HCT116 (cell line): Measurements from ENCODE around the gene ACACA. TPM values are rescaled to one million over a fixed set of nuclear protein-coding genes. Genes with fewer than 3 reads are reported as not detected.

ENCODE experiments used
- ATAC-seq: fragments of 200-7000 bp; cut with Tn5 transposase; 2 replicates; pipeline ENCODE4 v1.9.1; 2020; ENCODE audit warnings: mild to moderate bottlenecking, moderate library complexity
- BruUV-seq: library from RNA; stranded (reverse); fragments of 400-500 nt; replicated peaks from 2 replicates; lab custom pipeline; 2021; lab: Mats Ljungman, UMichigan
- CTCF ChIA-PET: fragments of 300-600 bp; sonication (Branson Sonifier 250); formaldehyde crosslinking; loops from one replicate; lab custom pipeline; 2021; ENCODE audit warnings: antibody characterized with exemption; lab: Charles Lee
- POLR2A ChIA-PET: fragments of 300-600, 350-600 bp; sonication (Branson Sonifier 250); formaldehyde crosslinking; loops from one replicate; lab custom pipeline; 2021; ENCODE audit warnings: antibody characterized with exemption; lab: Charles Lee
- RAD21 ChIA-PET, 2 experiments: fragments of 300-600 bp; sonication (Branson Sonifier 250); formaldehyde crosslinking; loops; one replicate each; lab custom pipeline; 2023; ENCODE audit warnings: low total read pairs in 2 of 2; ENCODE audit not compliant: uncharacterized antibody in 2 of 2, unreplicated experiment in 2 of 2, low non-redundant PET in 1 of 2; lab: Charles Lee
- DNase-seq: peaks from one replicate; pipeline ENCODE4 v3.0.0-alpha.2; 2010; ENCODE audit warnings: low read depth, low spot score
- H2AFZ ChIP-seq: fragments of 200-600 bp; shearing (Covaris generic), sonication (generic); 2 replicates; pipeline ENCODE4 v1.6.1; 2017; ENCODE audit warnings: low read depth, mixed run types, mixed read lengths, antibody characterized with exemption, low read length; ENCODE audit not compliant: poor library complexity, severe bottlenecking
- H3K27ac ChIP-seq: 2 replicates; pipeline ENCODE4 v1.5.1; 2012; ENCODE audit warnings: low read depth, low read length
- H3K27me3 ChIP-seq: fragments of 200-600 bp; sonication (generic); 2 replicates; pipeline ENCODE4 v1.6.1; 2016; ENCODE audit warnings: mixed run types, low read length, mixed read lengths; ENCODE audit not compliant: insufficient read depth
- H3K36me3 ChIP-seq, 2 experiments: fragments of 200-500 bp in 1 of 2; fragments of 200-600 bp in 1 of 2; sonication (Bioruptor generic) in 1 of 2; sonication (generic) in 1 of 2; 2 replicates each; pipeline versions ENCODE4 v1.5.1 to v1.6.1; 2014 to 2016; ENCODE audit warnings: low read length in 2 of 2, inconsistent platforms in 1 of 2, mixed read lengths in 1 of 2, mixed run types in 1 of 2; ENCODE audit not compliant: insufficient read depth in 2 of 2, control insufficient read depth in 1 of 2
- H3K4me1 ChIP-seq, 2 experiments: fragments of 200-600 bp in 1 of 2; sonication (generic) in 1 of 2; 2 replicates each; pipeline versions ENCODE4 v1.5.1 to v1.6.1; 2012 to 2017; ENCODE audit warnings: low read length in 2 of 2, inconsistent platforms in 1 of 2, mild to moderate bottlenecking in 1 of 2, mixed read lengths in 1 of 2, mixed run types in 1 of 2, moderate library complexity in 1 of 2; ENCODE audit not compliant: insufficient read depth in 2 of 2, control insufficient read depth in 1 of 2
- H3K4me2 ChIP-seq: fragments of 200-600 bp; sonication (generic); 2 replicates; pipeline ENCODE4 v1.6.1; 2017; ENCODE audit warnings: mixed run types, low read length, mixed read lengths
- H3K4me3 ChIP-seq, 2 experiments: fragments of 200-600 bp in 1 of 2; sonication (generic) in 1 of 2; replicated peaks in 1 of 2; 2 replicates each; pipeline ENCODE4 v1.5.1; 2011 to 2016; ENCODE audit warnings: low read length in 2 of 2, control low read depth in 1 of 2, low read depth in 1 of 2, mild to moderate bottlenecking in 1 of 2, mixed read lengths in 1 of 2, mixed run types in 1 of 2
- H3K79me2 ChIP-seq: fragments of 200-600 bp; sonication (generic); 2 replicates; pipeline ENCODE4 v1.6.1; 2017; ENCODE audit warnings: mild to moderate bottlenecking, mixed run types, low read length, moderate library complexity, mixed read lengths; ENCODE audit not compliant: insufficient read depth
- H3K9ac ChIP-seq: fragments of 200-600 bp; sonication (generic); 2 replicates; pipeline ENCODE4 v1.6.1; 2016; ENCODE audit warnings: low read length, mixed read lengths
- H3K9me2 ChIP-seq: fragments of 200-600 bp; sonication (generic), shearing (Covaris generic); 2 replicates; pipeline ENCODE4 v1.6.1; 2017; ENCODE audit warnings: mixed run types, mild to moderate bottlenecking, moderate library complexity; ENCODE audit not compliant: insufficient read depth
- H3K9me3 ChIP-seq, 2 experiments: fragments of 200-500 bp in 1 of 2; fragments of 200-600 bp in 1 of 2; sonication (Bioruptor generic) in 1 of 2; sonication (generic) in 1 of 2; 2 replicates each; pipeline ENCODE4 v1.6.1; 2014 to 2017; ENCODE audit warnings: low read length in 2 of 2, mixed read lengths in 2 of 2, inconsistent platforms in 1 of 2, low read depth in 1 of 2, mild to moderate bottlenecking in 1 of 2, mixed run types in 1 of 2, moderate library complexity in 1 of 2; ENCODE audit not compliant: control insufficient read depth in 1 of 2, insufficient read depth in 1 of 2
- H4K20me1 ChIP-seq: fragments of 200-600 bp; sonication (generic), shearing (Covaris generic); 2 replicates; pipeline ENCODE4 v1.6.1; 2017; ENCODE audit warnings: mixed run types, mild to moderate bottlenecking, moderate library complexity; ENCODE audit not compliant: insufficient read depth
- ATF3 ChIP-seq: IDR thresholded peaks from 2 replicates; pipeline ENCODE4 v1.6.1; 2012
- CEBPB ChIP-seq: IDR thresholded peaks from 2 replicates; pipeline ENCODE4 v1.6.1; 2012; ENCODE audit warnings: low read depth
- CTCF ChIP-seq, 3 experiments: fragments of 200-600 bp in 1 of 3; sonication (generic) in 1 of 3; IDR thresholded peaks in 2 of 3; conservative IDR thresholded peaks in 1 of 3; 2 replicates each; pipeline ENCODE4 v1.5.1; 2012 to 2017; ENCODE audit warnings: low read depth in 2 of 3, low read length in 2 of 3, antibody characterized with exemption in 1 of 3, borderline replicate concordance in 1 of 3, control low read depth in 1 of 3, mild to moderate bottlenecking in 1 of 3, mixed read lengths in 1 of 3, mixed run types in 1 of 3, moderate library complexity in 1 of 3; ENCODE audit not compliant: insufficient read depth in 1 of 3
- EGR1 ChIP-seq: IDR thresholded peaks from 2 replicates; pipeline ENCODE4 v1.6.1; 2012; ENCODE audit warnings: low read depth
- EZH2 ChIP-seq: fragments of 200-600 bp; sonication (generic); IDR thresholded peaks from 2 replicates; pipeline ENCODE4 v1.6.1; 2017; ENCODE audit warnings: antibody characterized with exemption, mixed run types
- JUND ChIP-seq: IDR thresholded peaks from 2 replicates; pipeline ENCODE4 v1.6.1; 2012
- POLR2A ChIP-seq: IDR thresholded peaks from 2 replicates; pipeline ENCODE4 v1.7.0; 2011; ENCODE audit warnings: borderline replicate concordance; ENCODE audit not compliant: insufficient read depth, insufficient read length; ENCODE audit errors: extremely low read depth
- RAD21 ChIP-seq: IDR thresholded peaks from 2 replicates; pipeline ENCODE4 v1.6.1; 2012; ENCODE audit warnings: low read depth, mild to moderate bottlenecking
- SP1 ChIP-seq: IDR thresholded peaks from 2 replicates; pipeline ENCODE4 v1.6.1; 2012; ENCODE audit warnings: low read depth
- SRF ChIP-seq: IDR thresholded peaks from 2 replicates; pipeline ENCODE4 v1.6.1; 2012; ENCODE audit warnings: low read depth
- TCF7L2 ChIP-seq: IDR thresholded peaks from 2 replicates; pipeline ENCODE4 v1.7.0; 2011; ENCODE audit warnings: borderline replicate concordance, inconsistent platforms; ENCODE audit not compliant: insufficient read depth, insufficient read length; ENCODE audit errors: extremely low read depth
- ZBTB33 ChIP-seq: IDR thresholded peaks from 2 replicates; pipeline ENCODE4 v1.6.1; 2011; ENCODE audit warnings: mild to moderate bottlenecking, low read length, moderate library complexity; ENCODE audit not compliant: insufficient replicate concordance; ENCODE audit errors: extremely low read depth
- ZFX ChIP-seq: fragments of 450-650 bp; IDR thresholded peaks from 2 replicates; pipeline ENCODE4 v1.6.1; 2017
- ZNF274 ChIP-seq: fragments of 200-500 bp; sonication (Bioruptor generic); IDR thresholded peaks from 2 replicates; pipeline ENCODE4 v1.6.1; 2014; ENCODE audit warnings: mild to moderate bottlenecking, low read depth, low read length, inconsistent platforms
- intact Hi-C: fragments of 100-400 bp; cut with micrococcal nuclease; formaldehyde crosslinking; loops from 2 replicates; pipeline ENCODE4 v1.10.0; 2022
- total RNA-seq: library from RNA; stranded (reverse); gene quantifications from one replicate; pipeline ENCODE4 v1.2.1, GENCODE V29; 2021; ENCODE audit not compliant: unreplicated experiment

Gene ACACA
- total RNA-seq, 1 experiment from 2014 or later, result 161 TPM

GRCh38 chr17:37256627-37257026, 150.0 kb downstream of the ACACA start:
- H3K9me2 ChIP-seq, result no peaks in the 10 kb centered on the region
- RAD21 ChIA-PET, result no interaction called here
- H3K79me2 ChIP-seq, result peaks cover 4% of the 10 kb centered on the region; the same call in 1 of the 2 replicates
- no peak overlapping the region for H3K9ac ChIP-seq
- H3K4me3 ChIP-seq, result no peak overlapping the region
- no peak overlapping the region for H3K27ac ChIP-seq
- DNase-seq (no peak), ATAC-seq (no peak)
- no peaks in the 10 kb centered on the region for H4K20me1 ChIP-seq
- H3K9me3 ChIP-seq, result no peaks in the 10 kb centered on the region
- no peak overlapping the region for H2AFZ ChIP-seq
- H3K36me3 ChIP-seq, result peaks cover 13 to 34% of the 10 kb centered on the region in 2 experiments; a peak in 3 of 4 replicates
- no peaks in the 10 kb centered on the region for H3K27me3 ChIP-seq
- POLR2A ChIA-PET, result no interaction called here
- intact Hi-C loops, result no loop called here
- H3K4me2 ChIP-seq, result no peak overlapping the region
- BruUV-seq, result no TSS peak
- TF ChIP-seq SP1 (no peak), ZBTB33 (no peak), POLR2A (no peak), EZH2 (no peak)
- no peaks in the 10 kb centered on the region for H3K4me1 ChIP-seq
- CTCF ChIA-PET, result interaction anchor here (1.8 kb wide), 1 partner anchor 117 kb away, joined by 4 read pairs; no protein-coding TSS in a partner anchor

GRCh38 chr17:37255432-37255831, 151.2 kb downstream of the ACACA start:
- TF ChIP-seq TCF7L2 (no peak), EGR1 (no peak), CTCF (IDR thresholded peaks at IDR 0.05 in 2 of 3, conservative IDR thresholded peaks at IDR 0.05 in 1 of 3; ENCODE audit: borderline replicate concordance in 1 of 3, insufficient read depth in 1 of 3, low read depth in 2 of 3, low read length in 2 of 3) (no peak), JUND (no peak), ZFX (no peak), ZBTB33 (no peak), ATF3 (no peak), SRF (no peak), CEBPB (no peak), SP1 (no peak), ZNF274 (no peak), RAD21 (no peak), EZH2 (no peak)
- TF ChIP-seq, all 23 proteins: peak for 0
- H3K36me3 ChIP-seq, result peaks cover 16 to 35% of the 10 kb centered on the region in 2 experiments; a peak in 3 of 4 replicates

More at GRCh38 chr17:37255432-37255831, 151.2 kb downstream of the ACACA start:
- H3K4me1 ChIP-seq, result no peaks in the 10 kb centered on the region
- no peak overlapping the region for H3K9ac ChIP-seq
- no TSS peak for BruUV-seq
- H3K4me2 ChIP-seq, result no peak overlapping the region
- CTCF ChIA-PET, result interaction anchor here (1.8 to 1.9 kb wide), 2 partner anchors 15 to 118 kb away, joined by 4 to 10 read pairs; no protein-coding TSS in a partner anchor
- RAD21 ChIA-PET, result interaction anchor here in 1 of 2 experiments (0.6 kb wide), 1 partner anchor 164 kb away, joined by 3 read pairs; no protein-coding TSS in a partner anchor
- no peak overlapping the region for H3K4me3 ChIP-seq
- DNase-seq (no peak), ATAC-seq (no peak)
- H3K9me2 ChIP-seq, result no peaks in the 10 kb centered on the region
- H2AFZ ChIP-seq, result no peak overlapping the region
- intact Hi-C loops, result no loop called here
- no peaks in the 10 kb centered on the region for H3K27me3 ChIP-seq
- peaks cover 4% of the 10 kb centered on the region; the same call in 1 of the 2 replicates for H3K79me2 ChIP-seq
- no peaks in the 10 kb centered on the region for H4K20me1 ChIP-seq
- POLR2A ChIA-PET, result no interaction called here
- no peaks in the 10 kb centered on the region for H3K9me3 ChIP-seq
- no peak overlapping the region for H3K27ac ChIP-seq
